HG02678 (cell line): ENCODE data around the gene BCL2L14.
"Not testable (repeated sequence)": the region's sequence is repeated elsewhere in the genome, so short reads cannot be mapped to it uniquely, and the experiment has no call there.

Experiments
- ATAC-seq: cut with Tn5 transposase; IDR thresholded peaks from one replicate; pipeline ENCODE4 v1.9.1; 2021; ENCODE audit warnings: mild to moderate bottlenecking, moderate library complexity; ENCODE audit not compliant: unreplicated experiment

BCL2L14 gene

DNA sequence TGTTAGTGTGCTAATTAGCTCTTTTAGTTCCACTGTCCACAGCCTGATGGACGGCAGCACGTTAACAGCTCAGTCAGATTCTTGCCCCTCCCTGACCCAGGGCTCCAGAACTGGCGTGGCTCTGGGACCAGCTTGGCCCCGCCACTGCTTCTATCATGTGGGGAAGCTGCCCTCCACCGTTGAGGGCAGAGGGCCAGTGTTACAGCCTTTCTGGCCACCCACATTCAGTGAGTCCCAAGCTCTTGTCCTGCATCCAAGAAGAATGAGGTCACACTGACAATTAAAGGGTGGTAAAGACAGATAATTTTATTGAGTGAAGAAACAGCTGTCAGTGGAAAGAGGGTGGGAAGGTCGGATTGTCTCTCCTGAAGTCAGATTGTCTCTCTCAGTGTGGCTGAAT, 36.9 kb downstream of the BCL2L14 start:
- no peak for ATAC-seq

DNA sequence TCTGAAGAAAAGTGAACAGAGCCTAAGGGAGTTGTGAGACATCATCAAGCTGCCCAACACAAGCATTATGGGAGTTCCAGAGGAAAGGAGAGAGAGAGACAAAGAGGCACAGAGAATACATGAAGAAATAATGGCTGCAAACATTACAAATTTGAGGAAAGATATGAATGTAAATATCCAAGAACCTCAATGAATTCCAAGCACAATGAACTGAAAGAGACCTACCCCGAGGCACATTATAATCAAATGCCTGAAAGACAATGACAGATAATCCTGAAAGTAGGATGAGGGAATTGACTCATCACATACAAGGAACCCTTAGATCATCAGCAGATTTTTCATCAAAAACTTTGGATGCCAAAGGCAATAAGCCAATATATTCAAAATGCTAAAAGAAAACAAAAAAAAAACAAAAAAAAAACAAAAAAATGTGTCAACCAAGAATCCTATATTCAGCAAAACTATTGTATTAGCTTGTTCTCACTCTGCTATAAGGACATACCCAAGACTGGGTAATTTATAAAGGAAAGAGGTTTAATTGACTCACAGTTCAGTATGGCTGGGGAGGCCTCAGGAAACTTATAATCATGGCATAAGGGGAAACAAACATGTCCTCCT, 37.8 kb downstream of the BCL2L14 start:
- ATAC-seq: no peak

GRCh38 chr12:12110923-12111555, 40.3 kb downstream of the BCL2L14 start:
- not testable (repeated sequence) for ATAC-seq

DNA sequence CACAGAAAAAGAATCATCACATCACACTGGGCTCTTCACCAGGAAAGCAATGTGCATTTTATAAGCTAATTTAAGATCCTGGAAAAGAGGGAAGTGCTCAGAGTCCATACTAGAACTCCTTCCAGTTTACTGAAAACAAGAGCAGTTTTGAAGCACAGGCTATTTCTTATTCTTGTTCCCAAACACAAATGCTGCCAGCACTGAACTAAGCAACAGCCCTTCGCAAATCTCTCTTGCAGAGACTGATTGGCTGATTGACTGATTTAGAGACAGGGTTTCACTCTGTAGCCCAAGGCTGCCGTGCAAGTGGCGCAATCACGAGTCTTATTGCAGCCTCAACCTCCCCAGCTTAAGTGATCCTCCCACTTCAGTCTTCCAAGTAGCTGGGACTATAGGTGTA, 44.8 kb downstream of the BCL2L14 start:
- ATAC-seq: no peak

GRCh38 chr12:12116677-12117076, 45.9 kb downstream of the BCL2L14 start:
- ATAC-seq: no peak

DNA sequence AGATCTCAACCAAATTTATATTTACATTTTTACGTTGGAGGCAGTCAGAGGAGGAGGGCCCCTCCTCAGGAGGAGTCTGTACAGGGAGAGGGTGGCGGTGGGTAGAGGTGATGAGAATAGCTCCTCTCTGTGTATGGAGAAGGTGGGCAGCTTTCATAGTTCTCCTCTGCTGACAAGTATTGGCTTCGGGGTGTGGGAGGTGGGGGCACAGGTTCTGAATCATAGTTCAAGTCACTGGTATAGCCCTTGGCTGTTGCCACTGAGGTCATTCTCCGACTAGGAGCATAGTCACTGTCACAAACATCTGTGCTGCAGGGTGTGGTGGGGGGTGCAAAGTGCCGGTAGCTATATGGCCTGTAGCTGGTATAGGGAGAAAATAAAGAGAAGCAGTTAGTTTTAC, 50.3 kb downstream of the BCL2L14 start:
- ATAC-seq: no peak

DNA sequence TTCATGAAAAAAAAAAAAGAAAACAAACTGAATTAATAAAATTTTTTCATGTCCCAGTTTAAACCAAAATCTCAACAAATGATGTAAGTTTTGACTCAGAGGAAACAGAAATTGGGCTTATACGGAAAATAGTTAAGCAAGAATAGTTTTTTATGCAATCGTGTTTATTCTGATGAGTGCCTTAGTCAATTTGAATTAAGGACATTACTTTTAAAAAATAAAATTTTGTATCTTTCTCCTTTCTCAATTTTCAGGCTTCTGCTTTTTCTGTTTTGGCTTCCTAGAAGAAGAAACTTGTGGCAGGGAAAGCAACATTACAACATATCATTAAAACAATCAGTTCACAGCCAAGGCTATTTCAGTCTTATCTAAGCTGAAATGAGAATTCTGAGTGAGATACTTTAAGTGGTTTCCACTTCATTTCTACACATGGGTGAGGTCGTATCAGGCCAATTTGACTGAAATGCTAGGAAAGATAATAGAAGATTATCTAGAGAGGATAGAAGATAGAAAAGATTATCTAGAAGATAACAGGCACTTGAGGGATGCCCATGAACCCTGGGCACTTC, 52.4 kb downstream of the BCL2L14 start:
- no peak for ATAC-seq

GRCh38 chr12:12126551-12126950, 55.8 kb downstream of the BCL2L14 start:
- ATAC-seq: no peak

DNA sequence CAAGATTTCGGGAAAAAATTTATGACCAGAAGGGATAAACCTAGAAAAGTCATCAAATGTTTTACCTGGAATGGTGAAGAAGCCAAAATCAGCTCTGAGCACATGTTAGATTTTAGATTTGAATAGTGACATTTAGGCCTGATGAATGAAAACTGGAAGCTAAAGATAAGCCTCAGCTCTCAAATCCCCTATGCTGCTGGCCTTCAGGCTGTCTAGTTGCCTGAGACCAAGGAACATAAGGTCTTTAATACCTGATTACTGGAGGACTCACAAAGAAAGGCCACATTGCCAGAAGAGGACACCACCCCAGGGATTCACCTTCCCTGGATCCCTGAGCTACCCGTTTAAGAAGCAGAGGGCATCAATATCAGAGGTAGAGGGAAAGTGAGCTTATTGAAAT, 56.6 kb downstream of the BCL2L14 start:
- no peak for ATAC-seq

DNA sequence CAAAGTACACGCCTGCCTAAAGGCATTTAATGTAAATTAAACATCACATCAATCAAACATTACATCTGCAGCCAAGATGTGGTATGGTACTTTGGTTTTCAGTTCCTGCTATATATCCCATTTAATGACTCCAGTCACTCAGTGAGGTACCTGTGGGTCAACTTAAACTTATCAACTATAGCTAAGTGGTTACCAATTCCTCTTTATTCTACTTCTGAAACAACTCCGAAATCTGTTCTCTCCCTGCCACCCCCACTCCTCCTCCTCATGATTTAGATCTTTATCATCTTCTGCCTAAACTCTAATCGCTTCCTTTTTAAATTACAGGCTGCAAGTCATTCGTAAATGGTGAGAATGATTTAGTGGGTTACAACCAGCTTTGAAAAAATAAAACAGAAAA, 57.9 kb downstream of the BCL2L14 start:
- ATAC-seq: no peak

DNA sequence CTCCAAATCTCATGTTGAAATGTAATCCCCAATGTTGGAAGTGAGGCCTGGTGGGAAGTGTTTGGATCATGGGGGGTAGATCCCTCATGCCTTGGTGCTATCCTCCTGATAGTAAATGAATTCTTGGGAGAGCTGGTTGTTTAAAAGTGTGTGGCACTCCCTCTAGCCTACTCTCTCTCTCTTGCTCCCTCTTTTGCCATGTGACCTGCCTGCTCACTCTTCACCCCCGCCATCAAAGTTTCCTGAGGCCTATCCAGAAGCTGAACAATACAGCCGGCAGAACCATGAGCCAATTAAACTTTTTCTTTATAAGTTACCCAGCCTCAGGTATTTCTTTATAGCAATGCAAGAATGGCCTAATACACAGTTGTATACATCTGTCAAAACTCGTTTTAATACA, 62.5 kb downstream of the BCL2L14 start:
- no peak for ATAC-seq

DNA sequence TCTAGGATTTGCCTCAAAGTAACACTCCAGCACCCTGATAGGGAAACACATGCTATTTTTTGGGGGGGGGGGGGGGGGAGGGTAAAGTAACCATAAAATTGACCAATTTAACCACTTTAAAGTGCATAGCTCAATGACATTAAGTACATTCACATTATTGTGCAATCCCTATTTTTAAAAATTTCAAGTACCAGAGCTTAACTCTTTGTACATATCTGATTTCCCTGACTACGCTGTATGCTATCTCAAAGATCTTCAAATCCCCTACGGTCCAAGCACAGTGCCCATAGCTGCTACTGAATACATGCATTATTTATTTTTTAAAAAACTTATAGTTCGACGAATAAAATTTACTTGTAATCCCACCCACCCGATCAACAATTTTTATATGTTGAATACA, 63.0 kb downstream of the BCL2L14 start:
- ATAC-seq: no peak

- ATAC-seq: no peak
Measured at GRCh38 chr12:12138203-12139154, 67.7 kb downstream of the BCL2L14 start.

GRCh38 chr12:12141000-12141399, 70.3 kb downstream of the BCL2L14 start:
- ATAC-seq: no peak

DNA sequence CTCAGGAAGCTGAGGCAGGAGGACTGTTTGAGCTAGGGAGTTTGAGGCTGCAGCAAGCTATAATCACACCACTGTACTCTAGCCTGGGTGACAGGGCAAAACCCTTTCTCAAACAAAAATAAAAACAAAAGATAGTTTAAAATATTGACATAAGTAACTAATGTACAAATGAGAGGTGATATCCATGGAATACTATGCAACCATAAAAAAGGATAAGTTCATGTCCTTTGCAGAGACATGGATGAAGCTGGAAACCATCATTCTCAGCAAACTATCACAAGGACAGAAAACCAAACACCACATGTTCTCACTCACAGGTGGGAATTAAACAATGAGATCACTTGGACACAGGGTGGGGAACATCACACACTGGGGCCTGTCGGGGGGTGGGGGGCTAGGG, 73.8 kb downstream of the BCL2L14 start:
- ATAC-seq: not testable (repeated sequence)

- ATAC-seq: no peak
Measured at GRCh38 chr12:12147111-12147510, 76.4 kb downstream of the BCL2L14 start.
